H9 (cell line): ENCODE measurements around the gene MPHOSPH10. TPM values are rescaled to one million over a fixed set of nuclear protein-coding genes. Genes with fewer than 3 reads are reported as not detected.

ENCODE experiments used
- DNase-seq: peaks from one replicate; pipeline ENCODE4 v3.0.0-alpha.2; 2017
- H2AFZ ChIP-seq: one replicate; pipeline ENCODE4 v1.6.1; 2013; ENCODE audit warnings: mild to moderate bottlenecking, low read length, control low read depth, moderate library complexity
- H2AK5ac ChIP-seq: 2 replicates; pipeline ENCODE4 v1.6.1; 2013; ENCODE audit warnings: low read length, control low read depth, mixed read lengths; ENCODE audit not compliant: insufficient read length
- H2BK120ac ChIP-seq: one replicate; pipeline ENCODE4 v1.6.1; 2013; ENCODE audit warnings: low read depth, mild to moderate bottlenecking, low read length, control low read depth, inconsistent platforms; ENCODE audit not compliant: poor library complexity, severe bottlenecking
- H2BK12ac ChIP-seq: 2 replicates; pipeline ENCODE4 v1.6.1; 2013; ENCODE audit warnings: low read length, control low read depth, mixed read lengths, low read depth; ENCODE audit not compliant: insufficient read length
- H2BK15ac ChIP-seq: 2 replicates; pipeline ENCODE4 v1.6.1; 2013; ENCODE audit warnings: low read depth, low read length, control low read depth
- H2BK20ac ChIP-seq: one replicate; pipeline ENCODE4 v1.6.1; 2013; ENCODE audit warnings: low read depth, mild to moderate bottlenecking, low read length, control low read depth, inconsistent platforms; ENCODE audit not compliant: poor library complexity, severe bottlenecking
- H2BK5ac ChIP-seq: 2 replicates; pipeline ENCODE4 v1.6.1; 2013; ENCODE audit warnings: low read length, control low read depth, mixed read lengths; ENCODE audit not compliant: insufficient read length
- H3K14ac ChIP-seq: 2 replicates; pipeline ENCODE4 v1.6.1; 2013; ENCODE audit warnings: low read length, control low read depth; ENCODE audit not compliant: insufficient read depth
- H3K18ac ChIP-seq: 2 replicates; pipeline ENCODE4 v1.6.1; 2013; ENCODE audit warnings: low read depth, mild to moderate bottlenecking, mixed read lengths, low read length, control low read depth; ENCODE audit not compliant: insufficient read length
- H3K23ac ChIP-seq: 2 replicates; pipeline ENCODE4 v1.6.1; 2013; ENCODE audit warnings: low read length, control low read depth, mixed read lengths, low read depth; ENCODE audit not compliant: insufficient read length
- H3K23me2 ChIP-seq: 2 replicates; pipeline ENCODE4 v1.6.1; 2013; ENCODE audit warnings: low read depth, mild to moderate bottlenecking, mixed read lengths, low read length, control low read depth; ENCODE audit not compliant: insufficient read length, poor library complexity, severe bottlenecking
- H3K27ac ChIP-seq: 2 replicates; pipeline ENCODE4 v1.5.1; 2013; ENCODE audit warnings: low read length, control low read depth, mixed read lengths, low read depth; ENCODE audit not compliant: insufficient read length
- H3K27me3 ChIP-seq: 2 replicates; pipeline ENCODE4 v1.6.1; 2013; ENCODE audit warnings: low read length, control low read depth, inconsistent platforms; ENCODE audit not compliant: insufficient read depth
- H3K4ac ChIP-seq: 2 replicates; pipeline ENCODE4 v1.6.1; 2013; ENCODE audit warnings: low read depth, mild to moderate bottlenecking, control low read depth, inconsistent platforms, low read length, moderate library complexity
- H3K4me1 ChIP-seq: 2 replicates; pipeline ENCODE4 v1.6.1; 2013; ENCODE audit warnings: low read length, control low read depth, inconsistent platforms; ENCODE audit not compliant: insufficient read depth
- H3K4me2 ChIP-seq: 2 replicates; pipeline ENCODE4 v1.6.1; 2013; ENCODE audit warnings: low read length, control low read depth, mixed read lengths; ENCODE audit not compliant: insufficient read length, insufficient read depth
- H3K56ac ChIP-seq: 2 replicates; pipeline ENCODE4 v1.6.1; 2013; ENCODE audit warnings: low read depth, mild to moderate bottlenecking, mixed read lengths, low read length, control low read depth; ENCODE audit not compliant: insufficient read length
- H3K79me1 ChIP-seq: 2 replicates; pipeline ENCODE4 v1.6.1; 2013; ENCODE audit warnings: low read depth, mild to moderate bottlenecking, moderate library complexity, low read length, control low read depth, inconsistent platforms; ENCODE audit not compliant: insufficient read depth, poor library complexity, severe bottlenecking
- H3K79me2 ChIP-seq: 2 replicates; pipeline ENCODE4 v1.6.1; 2013; ENCODE audit warnings: low read length, control low read depth, inconsistent platforms; ENCODE audit not compliant: insufficient read depth
- H3K9ac ChIP-seq: 2 replicates; pipeline ENCODE4 v1.6.1; 2013; ENCODE audit warnings: low read length, control low read depth, mixed read lengths; ENCODE audit not compliant: insufficient read length; ENCODE audit errors: extremely low read depth
- H3K9me3 ChIP-seq: one replicate; pipeline ENCODE4 v1.6.1; 2013; ENCODE audit warnings: low read depth, low read length, inconsistent platforms; ENCODE audit not compliant: control insufficient read depth
- H3T11ph ChIP-seq: one replicate; pipeline ENCODE4 v1.6.1; 2013; ENCODE audit warnings: mild to moderate bottlenecking, low read length, control low read depth, inconsistent platforms
- H4K20me1 ChIP-seq: one replicate; pipeline ENCODE4 v1.6.1; 2013; ENCODE audit not compliant: control insufficient read depth, insufficient read length, insufficient read depth
- H4K5ac ChIP-seq: 2 replicates; pipeline ENCODE4 v1.6.1; 2013; ENCODE audit warnings: low read depth, mild to moderate bottlenecking, mixed read lengths, low read length, control low read depth; ENCODE audit not compliant: insufficient read length
- H4K8ac ChIP-seq: replicated peaks from 2 replicates; pipeline ENCODE4 v1.6.1; 2013; ENCODE audit warnings: low read length, control low read depth, mixed read lengths, low read depth; ENCODE audit not compliant: insufficient read length
- H4K91ac ChIP-seq: 2 replicates; pipeline ENCODE4 v1.6.1; 2013; ENCODE audit warnings: low read depth, mild to moderate bottlenecking, moderate library complexity, mixed read lengths, low read length, control low read depth; ENCODE audit not compliant: insufficient read length
- H3K27ac Mint-ChIP-seq, 3 experiments: 2 replicates in 2 of 3; 3 replicates in 1 of 3; pipeline ENCODE4 v1.8.0; 2020 to 2021; ENCODE audit warnings: mixed read lengths in 3 of 3, mild to moderate bottlenecking in 1 of 3, moderate library complexity in 1 of 3
- H3K27me3 Mint-ChIP-seq: 2 replicates; pipeline ENCODE4 v1.8.0; 2021; ENCODE audit warnings: low read depth, mild to moderate bottlenecking, moderate library complexity, mixed read lengths
- H3K36me3 Mint-ChIP-seq, 3 experiments: 2 replicates in 2 of 3; 3 replicates in 1 of 3; pipeline ENCODE4 v1.8.0; 2020 to 2021; ENCODE audit warnings: low read depth in 3 of 3, mixed read lengths in 3 of 3; ENCODE audit not compliant: insufficient read depth in 1 of 3
- H3K4me1 Mint-ChIP-seq, 2 experiments: 2 replicates each; pipeline ENCODE4 v1.8.0; 2020; ENCODE audit warnings: mixed read lengths in 2 of 2
- H3K4me3 Mint-ChIP-seq, 2 experiments: 2 replicates in 1 of 2; 3 replicates in 1 of 2; pipeline ENCODE4 v1.8.0; 2020 to 2021; ENCODE audit warnings: mild to moderate bottlenecking in 2 of 2, mixed read lengths in 2 of 2, moderate library complexity in 1 of 2
- H3K9me3 Mint-ChIP-seq, 2 experiments: 2 replicates in 1 of 2; 3 replicates in 1 of 2; pipeline ENCODE4 v1.8.0; 2020; ENCODE audit warnings: mild to moderate bottlenecking in 2 of 2, mixed read lengths in 2 of 2, moderate library complexity in 1 of 2
- CTCF ChIP-seq: fragments of 200-600 bp; sonication (generic); conservative IDR thresholded peaks from 3 replicates; pipeline ENCODE4 v1.8.0; 2021; ENCODE audit warnings: antibody characterized with exemption, mild to moderate bottlenecking
- WGBS: extraction: QIAGEN DNeasy Blood & Tissue Kit; methylation state at CpG from one replicate; pipeline ENCODE4 v1.1.7; 2013; ENCODE audit warnings: missing lambda C conversion rate, low lambda C conversion rate, mixed read lengths; ENCODE audit not compliant: insufficient read length; ENCODE audit errors: extremely low coverage; 5-methylcytosine and 5-hydroxymethylcytosine counted together
- total RNA-seq: library from RNA; stranded (reverse); gene quantifications from 2 replicates; pipeline ENCODE4 v1.2.1, GENCODE V29; 2021

Gene MPHOSPH10
- total RNA-seq, 1 experiment from 2014 or later, result 42.1 TPM

- Histone ChIP-seq H4K91ac (no peak overlapping the region), H3K14ac (no peak overlapping the region), H2AFZ (no peak overlapping the region), H3K27me3 (no peaks in the 10 kb centered on the region), H2BK120ac (no peak overlapping the region), H3K9me3 (no peaks in the 10 kb centered on the region), H3K9ac (no peak overlapping the region), H3K18ac (no peak overlapping the region), H3K4me1 (no peaks in the 10 kb centered on the region), H2BK5ac (no peak overlapping the region), H3K23ac (no peak overlapping the region), H3K4me2 (no peak overlapping the region), H2BK20ac (no peak overlapping the region), H4K8ac (no peak overlapping the region), H2BK15ac (no peak overlapping the region), H3K4ac (no peak overlapping the region), H3K56ac (no peak overlapping the region), H4K5ac (no peak overlapping the region), H2BK12ac (no peak overlapping the region), H4K20me1 (no peaks in the 10 kb centered on the region), H3K23me2 (no peaks in the 10 kb centered on the region), H3K27ac (no peak overlapping the region), H3K79me2 (no peaks in the 10 kb centered on the region), H3K79me1 (no peaks in the 10 kb centered on the region), H3T11ph (no peak overlapping the region), H2AK5ac (no peak overlapping the region)
- TF ChIP-seq CTCF, result no peak
- WGBS, result no CpG with 5 or more reads among the region's 3 CpGs
- Mint-ChIP-seq H3K27me3 (peaks cover 10% of the 10 kb centered on the region), H3K4me3 (no peak overlapping the region), H3K27ac (no peak overlapping the region), H3K4me1 (peaks cover 11 to 17% of the 10 kb centered on the region in 2 experiments), H3K36me3 (no peaks in the 10 kb centered on the region), H3K9me3 (no peaks in the 10 kb centered on the region; a peak in 1 of 5 replicates)
- no peak for DNase-seq
Measured at GRCh38 chr2:71166812-71167211, 36.4 kb downstream of the MPHOSPH10 start.
